Fibroblast of pulmonary artery (primary cell): ENCODE results near the gene BBS4.

Experiments used
- DNase-seq: peaks from one replicate; pipeline ENCODE4 v3.0.0-alpha.2; 2010; ENCODE audit warnings: low read depth
- H3K4me3 ChIP-seq: replicated peaks from 2 replicates; pipeline ENCODE4 v1.5.1; 2011; ENCODE audit warnings: low read depth, mild to moderate bottlenecking, control low read depth, low read length, moderate library complexity
- CTCF ChIP-seq: IDR thresholded peaks from 2 replicates; pipeline ENCODE4 v1.5.1; 2011; ENCODE audit warnings: mild to moderate bottlenecking, control low read depth, low read length, inconsistent platforms; ENCODE audit errors: missing control alignments

The BBS4 gene

GRCh38 chr15:72735111-72735510 is 49.1 kb downstream of the BBS4 start:
- H3K4me3 ChIP-seq: no peak overlapping the region
- no peak for TF ChIP-seq CTCF
- DNase-seq: no peak

- no peak for TF ChIP-seq CTCF
- peak; percentile 19 for DNase-seq
- no peak overlapping the region for H3K4me3 ChIP-seq
Measured at GRCh38 chr15:72737061-72737460, 51.1 kb downstream of the BBS4 start.

GRCh38 chr15:72737723-72738122 is 51.7 kb downstream of the BBS4 start:
- TF ChIP-seq CTCF: no peak
- no peak overlapping the region for H3K4me3 ChIP-seq
- DNase-seq: peak; percentile 11

- H3K4me3 ChIP-seq: no peak overlapping the region
- DNase-seq: no peak
- TF ChIP-seq CTCF: no peak
Measured at GRCh38 chr15:72740219-72740618, 54.2 kb downstream of the BBS4 start.

GRCh38 chr15:72749700-72750099 is 63.7 kb downstream of the BBS4 start:
- DNase-seq: no peak
- no peak for TF ChIP-seq CTCF
- H3K4me3 ChIP-seq: no peak overlapping the region

GRCh38 chr15:72751751-72752455 is 65.9 kb downstream of the BBS4 start:
- H3K4me3 ChIP-seq: no peak overlapping the region
- DNase-seq: peak; percentile 50
- TF ChIP-seq CTCF: no peak

- TF ChIP-seq CTCF: no peak
- H3K4me3 ChIP-seq: no peak overlapping the region
- DNase-seq: no peak
Measured at GRCh38 chr15:72754096-72754495, 68.1 kb downstream of the BBS4 start.
